ENCODE results near the gene PRKCQ.

DNA sequence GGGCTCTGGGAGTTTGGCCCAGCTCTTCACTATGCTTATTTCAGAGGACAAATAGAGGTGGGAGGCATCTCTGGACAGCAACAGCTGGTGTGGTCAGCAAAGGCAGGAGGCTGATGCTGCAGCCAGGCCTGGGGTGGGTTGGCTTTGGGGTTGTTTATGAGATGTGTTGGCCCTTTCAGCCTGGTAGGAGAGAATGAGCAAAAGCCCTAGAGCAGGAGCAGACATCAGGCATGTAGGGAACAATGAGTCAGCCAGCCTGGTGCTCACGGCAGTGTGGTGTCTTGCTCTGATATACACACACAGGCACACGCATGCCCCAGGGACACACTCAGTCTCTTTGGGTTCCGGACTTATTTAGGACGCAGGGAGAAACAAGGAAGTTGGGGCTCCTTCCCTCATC, 157.1 kb downstream of the PRKCQ start:
- TF ChIP-seq, protein P1, sequence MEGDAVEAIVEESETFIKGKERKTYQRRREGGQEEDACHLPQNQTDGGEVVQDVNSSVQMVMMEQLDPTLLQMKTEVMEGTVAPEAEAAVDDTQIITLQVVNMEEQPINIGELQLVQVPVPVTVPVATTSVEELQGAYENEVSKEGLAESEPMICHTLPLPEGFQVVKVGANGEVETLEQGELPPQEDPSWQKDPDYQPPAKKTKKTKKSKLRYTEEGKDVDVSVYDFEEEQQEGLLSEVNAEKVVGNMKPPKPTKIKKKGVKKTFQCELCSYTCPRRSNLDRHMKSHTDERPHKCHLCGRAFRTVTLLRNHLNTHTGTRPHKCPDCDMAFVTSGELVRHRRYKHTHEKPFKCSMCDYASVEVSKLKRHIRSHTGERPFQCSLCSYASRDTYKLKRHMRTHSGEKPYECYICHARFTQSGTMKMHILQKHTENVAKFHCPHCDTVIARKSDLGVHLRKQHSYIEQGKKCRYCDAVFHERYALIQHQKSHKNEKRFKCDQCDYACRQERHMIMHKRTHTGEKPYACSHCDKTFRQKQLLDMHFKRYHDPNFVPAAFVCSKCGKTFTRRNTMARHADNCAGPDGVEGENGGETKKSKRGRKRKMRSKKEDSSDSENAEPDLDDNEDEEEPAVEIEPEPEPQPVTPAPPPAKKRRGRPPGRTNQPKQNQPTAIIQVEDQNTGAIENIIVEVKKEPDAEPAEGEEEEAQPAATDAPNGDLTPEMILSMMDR (IDR thresholded peaks at IDR 0.05): no peak
- no peak for TF ChIP-seq EZH2 (IDR thresholded peaks at IDR 0.05)
- TF ChIP-seq EZH2phosphoT487 (IDR thresholded peaks at IDR 0.05): no peak

Measured in neural progenitor cell (in vitro differentiated cells).